Endothelial cell of umbilical vein (primary cell): ENCODE data around the gene LECT2. TPM values are rescaled to one million over a fixed set of nuclear protein-coding genes. Genes with fewer than 3 reads are reported as not detected.

ENCODE experiments used
- BruUV-seq: library from RNA; stranded (reverse); fragments of 400-500 nt; replicated peaks from 2 replicates; lab custom pipeline; 2021; lab: Mats Ljungman, UMichigan
- CTCF ChIA-PET: fragments of 300-600, 350-600 bp; sonication (Branson Sonifier 250); formaldehyde crosslinking; loops from one replicate; lab custom pipeline; 2021; ENCODE audit warnings: antibody characterized with exemption, inconsistent platforms; lab: Charles Lee
- POLR2A ChIA-PET: fragments of 300-600, 350-600 bp; sonication (Branson Sonifier 250); formaldehyde crosslinking; loops from one replicate; lab custom pipeline; 2021; ENCODE audit warnings: antibody characterized with exemption, inconsistent platforms; lab: Charles Lee
- DNase-seq: peaks from one replicate; pipeline ENCODE4 v3.0.0-alpha.2; 2011; ENCODE audit warnings: low read depth, low spot score
- FAIRE-seq: peaks from 2 replicates; lab custom pipeline; 2011; peaks lifted over from hg19 to GRCh38; lab: Jason Lieb, UNC
- H2AFZ ChIP-seq: 2 replicates; pipeline ENCODE4 v1.6.0; 2012; ENCODE audit warnings: low read depth, low read length, control low read depth, inconsistent platforms
- H3K27ac ChIP-seq: 2 replicates; pipeline ENCODE4 v1.5.1; 2011; ENCODE audit warnings: low read depth, mild to moderate bottlenecking, control low read depth, low read length, moderate library complexity; ENCODE audit not compliant: insufficient read depth
- H3K27me3 ChIP-seq, 2 experiments: 2 replicates each; pipeline versions ENCODE4 v1.6.0 to v1.6.1; 2011; ENCODE audit warnings: low read length in 2 of 2, mixed read lengths in 1 of 2; ENCODE audit not compliant: control insufficient read depth in 2 of 2, insufficient read depth in 2 of 2
- H3K36me3 ChIP-seq, 2 experiments: 2 replicates in 1 of 2; 3 replicates in 1 of 2; pipeline ENCODE4 v1.5.1; 2011; ENCODE audit warnings: low read length in 2 of 2, mild to moderate bottlenecking in 1 of 2, moderate library complexity in 1 of 2; ENCODE audit not compliant: control insufficient read depth in 2 of 2, insufficient read depth in 2 of 2; ENCODE audit errors: extremely low read depth in 1 of 2
- H3K4me1 ChIP-seq: 3 replicates; pipeline ENCODE4 v1.5.1; 2011; ENCODE audit warnings: mild to moderate bottlenecking, low read length; ENCODE audit not compliant: control insufficient read depth, insufficient read depth; ENCODE audit errors: extremely low read depth
- H3K4me2 ChIP-seq: 2 replicates; pipeline ENCODE4 v1.6.1; 2011; ENCODE audit warnings: low read length, control low read depth, mixed read lengths; ENCODE audit not compliant: insufficient read depth
- H3K4me3 ChIP-seq, 3 experiments: fragments of 200-600 bp in 1 of 3; sonication (generic), shearing (Covaris generic) in 1 of 3; replicated peaks in 1 of 3; 2 replicates each; pipeline ENCODE4 v1.5.1; 2011 to 2016; ENCODE audit warnings: control low read depth in 3 of 3, low read length in 3 of 3, mild to moderate bottlenecking in 2 of 3, inconsistent platforms in 1 of 3, low read depth in 1 of 3, moderate library complexity in 1 of 3; ENCODE audit not compliant: insufficient read depth in 1 of 3
- H3K79me2 ChIP-seq: 2 replicates; pipeline ENCODE4 v1.6.0; 2012; ENCODE audit warnings: low read length, inconsistent platforms; ENCODE audit not compliant: control insufficient read depth, insufficient read depth
- H3K9ac ChIP-seq: replicated peaks from 2 replicates; pipeline ENCODE3; 2011; ENCODE audit warnings: low read length, control low read depth; ENCODE audit not compliant: insufficient read depth; ENCODE audit errors: extremely low read depth
- H3K9me1 ChIP-seq: replicated peaks from 3 replicates; pipeline ENCODE4 v1.6.0; 2011; ENCODE audit warnings: mild to moderate bottlenecking, low read length; ENCODE audit not compliant: control insufficient read depth, insufficient read depth; ENCODE audit errors: extremely low read depth
- H3K9me3 ChIP-seq: replicated peaks from 2 replicates; pipeline ENCODE4 v1.5.1; 2012; ENCODE audit warnings: low read length, inconsistent platforms; ENCODE audit not compliant: control insufficient read depth, insufficient read depth
- H4K20me1 ChIP-seq: replicated peaks from 2 replicates; pipeline ENCODE3; 2011; ENCODE audit warnings: mild to moderate bottlenecking, low read length; ENCODE audit not compliant: control insufficient read depth, insufficient read depth; ENCODE audit errors: extremely low read depth
- CTCF ChIP-seq, 2 donors: IDR thresholded peaks; 1 replicate in 1 of 2; 2 replicates in 1 of 2; pipeline ENCODE4 v1.5.1; 2011; ENCODE audit warnings: low read length in 2 of 2, mild to moderate bottlenecking in 2 of 2, moderate library complexity in 2 of 2, control low read depth in 1 of 2, inconsistent platforms in 1 of 2, low read depth in 1 of 2; ENCODE audit not compliant: insufficient read depth in 1 of 2; ENCODE audit errors: extremely low read depth in 1 of 2
- EZH2 ChIP-seq: IDR thresholded peaks from 2 replicates; pipeline ENCODE4 v1.6.1; 2012; ENCODE audit warnings: borderline replicate concordance, low read depth, mild to moderate bottlenecking, moderate library complexity, low read length, inconsistent platforms; ENCODE audit not compliant: severe bottlenecking
- FOS ChIP-seq: IDR thresholded peaks from 2 replicates; pipeline ENCODE4 v1.6.1; 2011; ENCODE audit warnings: mild to moderate bottlenecking, low read length, moderate library complexity, borderline replicate concordance; ENCODE audit not compliant: insufficient read depth
- JUN ChIP-seq: IDR thresholded peaks from 2 replicates; pipeline ENCODE4 v1.6.1; 2011; ENCODE audit warnings: borderline replicate concordance, low read depth; ENCODE audit not compliant: insufficient read length, insufficient read depth
- MYC ChIP-seq: IDR thresholded peaks from one replicate; pipeline ENCODE4 v1.6.1; 2011; ENCODE audit warnings: mild to moderate bottlenecking, low read depth, low read length
- POLR2A ChIP-seq: IDR thresholded peaks from 2 replicates; pipeline ENCODE4 v1.6.1; 2012; ENCODE audit warnings: low read depth, mild to moderate bottlenecking, control low read depth, low read length
- POLR2AphosphoS5 ChIP-seq: IDR thresholded peaks from 2 replicates; pipeline ENCODE4 v1.6.1; 2012; ENCODE audit warnings: low read depth, mild to moderate bottlenecking, control low read depth, low read length, moderate library complexity; ENCODE audit not compliant: insufficient read depth
- dilution Hi-C: fragments of 300-500 bp; cut with MboI; formaldehyde crosslinking; loops from one replicate; pipeline ENCODE4 v1.15.0; 2019; ENCODE audit warnings: low sequenced_read_pairs; ENCODE audit not compliant: extremely low pct_ligation_motif_present
- intact Hi-C: fragments of 100-400 bp; cut with micrococcal nuclease; formaldehyde crosslinking; loops from one replicate; pipeline ENCODE4 v1.10.0; 2022
- polyA plus RNA-seq, 4 experiments: library from polyadenylated mRNA; depleted of rRNA in 3 of 4; stranded (reverse) in 3 of 4; unstranded in 1 of 4; fragments of >200 nt; gene quantifications; 2 replicates each; pipeline versions ENCODE4 v1.2.1 to v1.2.3, GENCODE V29; 2011 to 2012; ENCODE audit warnings: missing spikeins in 1 of 4
- total RNA-seq: library from RNA; stranded (reverse); gene quantifications from 2 replicates; pipeline ENCODE4 v1.2.3, GENCODE V29; 2021
- TF ChIP-seq, protein P1 (sequence below): IDR thresholded peaks from 2 replicates; pipeline ENCODE4 v1.6.1; 2011; ENCODE audit not compliant: insufficient read depth, insufficient read length

LECT2 gene
- total and polyA plus RNA-seq, 2 donors (not counting 3 experiments of a cell fraction or from before 2014, with no cell fraction given), result not detected

- FAIRE-seq, result no peak
- ChIA-PET CTCF (interaction anchor here (0.6 kb wide), 1 partner anchor 22 kb away, joined by 3 read pairs; no protein-coding TSS in a partner anchor), POLR2A (no interaction called here)
Observed at GRCh38 chr5:135966790-135967189, 12.0 kb upstream of the LECT2 start.

More at GRCh38 chr5:135966790-135967189, 12.0 kb upstream of the LECT2 start:
- Histone ChIP-seq H3K79me2 (no peaks in the 10 kb centered on the region), H3K27me3 (peaks cover 2 to 29% of the 10 kb centered on the region in 2 experiments), H4K20me1 (no peaks in the 10 kb centered on the region), H3K4me3 (no peak overlapping the region), H3K4me2 (no peak overlapping the region), H3K36me3 (no peaks in the 10 kb centered on the region), H3K9me3 (no peaks in the 10 kb centered on the region), H2AFZ (no peak overlapping the region), H3K9ac (no peak overlapping the region), H3K27ac (no peak overlapping the region), H3K4me1 (no peaks in the 10 kb centered on the region), H3K9me1 (no peaks in the 10 kb centered on the region)
- DNase-seq, result no peak
- intact Hi-C loops (no loop called here), dilution Hi-C loops (no loop called here)
- BruUV-seq, result no TSS peak
- TF ChIP-seq MYC (no peak), CTCF (IDR thresholded peaks at IDR 0.05; ENCODE audit: extremely low read depth in 1 of 2, insufficient read depth in 1 of 2, low read depth in 1 of 2, low read length in 2 of 2) (no peak), POLR2A (no peak), POLR2AphosphoS5 (no peak), FOS (no peak), JUN (no peak), EZH2 (no peak)
- TF ChIP-seq, protein P1, sequence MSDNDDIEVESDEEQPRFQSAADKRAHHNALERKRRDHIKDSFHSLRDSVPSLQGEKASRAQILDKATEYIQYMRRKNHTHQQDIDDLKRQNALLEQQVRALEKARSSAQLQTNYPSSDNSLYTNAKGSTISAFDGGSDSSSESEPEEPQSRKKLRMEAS, result no peak
